HCT116 (cell line): ENCODE results near the gene NOTCH4.

Experiments used
- POLR2A ChIP-seq: IDR thresholded peaks from 2 replicates; pipeline ENCODE4 v1.7.0; 2011; ENCODE audit warnings: borderline replicate concordance; ENCODE audit not compliant: insufficient read depth, insufficient read length; ENCODE audit errors: extremely low read depth
- REST ChIP-seq: IDR thresholded peaks from 2 replicates; pipeline ENCODE4 v1.6.1; 2012; ENCODE audit warnings: low read depth
- SRF ChIP-seq: IDR thresholded peaks from 2 replicates; pipeline ENCODE4 v1.6.1; 2012; ENCODE audit warnings: low read depth
- TCF7L2 ChIP-seq: IDR thresholded peaks from 2 replicates; pipeline ENCODE4 v1.7.0; 2011; ENCODE audit warnings: borderline replicate concordance, inconsistent platforms; ENCODE audit not compliant: insufficient read depth, insufficient read length; ENCODE audit errors: extremely low read depth
- ZBTB33 ChIP-seq: IDR thresholded peaks from 2 replicates; pipeline ENCODE4 v1.6.1; 2011; ENCODE audit warnings: mild to moderate bottlenecking, low read length, moderate library complexity; ENCODE audit not compliant: insufficient replicate concordance; ENCODE audit errors: extremely low read depth
- TF ChIP-seq, protein P1 (sequence below): IDR thresholded peaks from 2 replicates; pipeline ENCODE4 v1.6.1; 2012

GRCh38 chr6:32149092-32149755, 74.6 kb downstream of the NOTCH4 start:
- no peak for TF ChIP-seq REST
- no peak for TF ChIP-seq TCF7L2
- TF ChIP-seq, protein P1, sequence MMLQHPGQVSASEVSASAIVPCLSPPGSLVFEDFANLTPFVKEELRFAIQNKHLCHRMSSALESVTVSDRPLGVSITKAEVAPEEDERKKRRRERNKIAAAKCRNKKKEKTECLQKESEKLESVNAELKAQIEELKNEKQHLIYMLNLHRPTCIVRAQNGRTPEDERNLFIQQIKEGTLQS, result no peak
- no peak for TF ChIP-seq POLR2A
- no peak for TF ChIP-seq ZBTB33
- TF ChIP-seq SRF, result no peak
